NCI-H69 (cell line): Measurements from ENCODE around the gene HELB.

Experiments
- DNase-seq: peaks from one replicate; lab custom pipeline; 2025; lab: John Stamatoyannopoulos, UW

Gene HELB

DNA sequence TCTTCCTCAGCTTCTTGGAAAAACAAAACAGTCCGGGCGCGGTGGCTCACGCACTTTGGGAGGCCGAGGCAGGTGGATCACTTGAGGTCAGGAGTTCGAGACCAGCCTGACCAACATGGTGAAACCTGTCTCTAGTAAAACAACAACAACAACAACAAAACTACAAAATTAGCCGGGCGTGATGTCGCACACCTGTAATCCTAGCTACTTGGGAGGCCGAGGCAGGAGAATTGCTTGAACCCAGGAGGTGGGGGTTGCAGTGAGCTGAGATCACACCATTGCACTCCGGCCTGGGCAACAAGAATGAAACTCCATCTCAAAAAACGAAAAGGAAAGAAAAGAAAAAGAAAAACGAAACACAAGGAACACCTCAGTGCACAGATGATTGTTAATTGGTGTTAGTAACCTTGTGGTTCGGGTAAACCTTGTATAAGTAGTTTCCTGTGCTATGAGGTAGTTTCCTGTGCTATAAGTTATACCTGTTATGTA lies 1.1 kb downstream of the HELB start:
- peak; percentile 0 for DNase-seq

DNA sequence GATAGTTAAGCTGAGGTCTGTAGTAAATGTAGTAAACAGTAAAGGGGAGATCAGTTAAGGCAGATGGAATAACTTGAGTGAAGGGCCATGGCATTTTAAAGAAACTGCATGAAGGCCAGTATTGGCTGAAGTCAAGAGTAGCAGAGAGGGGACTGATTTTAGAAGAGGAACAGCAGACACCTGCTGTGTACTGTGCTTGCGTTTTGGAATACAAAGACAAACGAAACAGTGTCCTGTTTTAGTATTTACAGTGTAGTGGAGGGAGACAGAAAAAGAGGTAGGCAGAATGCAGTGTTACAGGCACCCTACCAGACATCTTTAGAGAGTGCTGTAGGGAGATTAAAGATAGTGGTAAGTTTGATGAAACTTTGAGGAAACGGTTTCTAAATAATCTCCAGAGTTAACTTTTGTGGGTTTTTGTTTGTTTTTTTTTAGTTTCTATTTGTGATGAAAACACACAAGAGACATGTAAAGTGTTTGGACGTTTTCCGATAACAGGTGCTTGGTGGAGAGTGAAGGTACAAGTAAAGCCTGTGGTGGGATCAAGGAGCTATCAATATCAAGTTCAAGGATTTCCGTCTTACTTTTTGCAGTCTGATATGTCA lies 2.1 kb downstream of the HELB start:
- no peak for DNase-seq

DNA sequence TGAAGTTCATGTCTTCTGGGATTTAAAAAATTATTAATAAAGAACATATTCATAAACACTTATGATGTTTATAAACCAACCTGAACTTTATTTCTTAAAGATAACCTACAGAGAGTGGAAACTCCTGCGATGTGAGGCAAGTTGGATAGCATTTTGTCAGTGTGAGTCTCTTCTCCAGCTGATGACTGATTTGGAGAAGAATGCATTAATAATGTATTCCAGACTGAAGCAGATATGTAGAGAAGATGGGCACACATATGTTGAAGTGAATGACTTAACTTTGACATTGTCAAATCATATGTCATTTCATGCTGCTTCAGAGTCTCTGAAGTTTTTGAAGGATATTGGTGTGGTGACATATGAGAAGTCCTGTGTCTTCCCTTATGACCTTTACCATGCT lies 7.3 kb downstream of the HELB start:
- DNase-seq, result no peak

DNA sequence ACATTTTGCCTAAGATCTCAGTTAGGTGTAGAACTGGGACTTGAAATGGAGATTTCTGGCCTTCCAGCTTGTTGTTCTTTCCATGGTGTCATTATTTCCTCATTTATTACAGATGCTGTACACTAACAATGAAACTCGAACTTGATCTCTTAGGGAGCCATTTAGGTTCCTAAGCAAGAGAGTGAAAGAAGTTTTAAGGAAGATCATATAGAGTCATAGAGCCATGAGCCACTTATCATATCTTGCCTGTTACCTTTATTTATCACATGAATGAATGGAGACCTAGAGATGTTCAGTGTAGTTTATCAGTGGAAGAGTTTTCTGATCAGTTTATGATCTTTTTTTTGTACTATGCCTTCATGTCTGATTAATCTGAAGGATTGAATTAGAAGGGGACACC lies 9.9 kb downstream of the HELB start:
- no peak for DNase-seq

DNA sequence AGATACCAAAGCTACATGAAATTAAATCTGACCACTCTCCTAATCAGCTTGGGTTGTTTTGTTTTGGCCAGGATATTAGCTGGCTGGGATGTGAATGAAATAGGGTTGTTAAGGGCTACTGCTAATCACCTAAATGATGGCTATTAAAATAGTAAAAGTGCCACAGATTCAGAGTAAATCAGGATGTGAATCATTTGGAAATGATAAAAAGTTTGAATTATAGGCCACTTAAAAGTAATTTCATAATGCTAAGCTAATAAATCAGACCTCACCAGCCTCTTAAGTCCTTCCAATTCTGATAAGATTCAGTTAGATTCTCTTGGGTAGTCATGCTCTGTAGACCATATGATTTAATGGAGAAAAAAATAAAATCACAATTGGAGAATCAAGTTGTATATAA lies 12.0 kb downstream of the HELB start:
- no peak for DNase-seq

DNA sequence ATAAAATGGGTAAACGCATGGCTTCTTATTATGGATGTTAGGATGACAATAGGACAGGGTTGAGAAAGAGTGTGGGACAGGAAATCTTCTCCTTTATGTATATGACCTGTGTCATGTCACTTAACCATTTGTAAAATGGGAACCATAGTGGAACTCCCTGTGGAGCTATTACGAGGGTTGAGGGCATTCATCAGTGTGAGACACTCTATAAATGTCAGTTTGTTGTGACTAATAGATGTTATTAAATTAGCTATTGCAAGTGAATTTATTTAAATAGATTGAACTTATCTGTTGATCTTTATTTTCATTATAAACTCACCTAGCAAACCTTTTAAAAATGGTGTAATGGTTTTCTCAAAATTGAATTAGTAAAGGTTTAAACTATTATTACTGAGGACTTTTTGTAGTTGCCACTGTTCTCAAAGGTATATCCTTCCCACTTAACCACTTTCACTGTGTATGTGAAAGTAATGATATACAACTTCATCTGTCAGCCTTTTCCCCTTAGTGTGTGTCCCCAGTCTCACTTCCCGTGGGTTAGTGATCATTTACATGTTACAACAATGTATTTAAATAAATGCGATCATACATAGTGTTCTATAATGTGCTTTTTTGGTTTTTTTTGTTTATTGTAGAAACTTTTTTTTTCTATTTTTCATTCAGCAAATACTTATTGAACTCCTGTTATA lies 17.1 kb downstream of the HELB start:
- peak; percentile 1 for DNase-seq

DNA sequence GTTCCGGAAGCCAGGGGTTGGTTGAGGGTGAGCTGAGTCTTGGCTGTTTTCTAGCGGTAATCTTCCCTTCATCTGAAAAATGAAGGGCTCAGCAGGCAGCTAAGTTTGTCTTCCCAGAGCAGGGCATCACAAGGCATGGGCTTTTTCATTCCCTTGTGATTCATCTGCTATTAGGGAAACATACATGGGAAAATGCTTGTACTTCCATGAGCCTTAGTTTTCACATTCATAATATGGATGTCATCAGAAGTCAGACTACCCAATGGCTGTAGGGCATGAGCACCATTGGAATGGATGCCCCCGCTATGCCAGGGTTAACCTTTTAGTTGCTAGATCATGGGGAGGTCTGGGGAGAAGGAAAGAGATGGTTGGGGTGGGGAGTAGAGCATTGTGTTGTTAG lies 18.7 kb downstream of the HELB start:
- no peak for DNase-seq

DNA sequence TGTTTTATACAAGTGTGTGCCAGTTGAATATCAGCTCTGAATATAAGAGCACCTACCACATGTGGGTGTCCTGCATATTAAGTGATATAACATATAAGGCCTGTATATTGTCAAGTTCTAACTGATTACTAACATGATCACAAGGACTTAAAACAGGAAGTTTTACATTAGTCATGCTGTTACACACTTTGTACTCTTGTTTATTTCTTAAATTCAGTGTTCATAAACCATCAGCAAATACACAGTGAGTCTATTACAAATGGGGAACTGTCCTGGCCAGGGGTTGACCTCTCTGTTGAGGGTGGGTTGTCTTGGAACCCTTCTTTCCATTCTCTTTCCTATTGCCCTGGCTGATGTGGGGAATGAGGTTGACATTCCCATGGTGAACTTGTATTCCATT lies 19.1 kb downstream of the HELB start:
- DNase-seq, result no peak

DNA sequence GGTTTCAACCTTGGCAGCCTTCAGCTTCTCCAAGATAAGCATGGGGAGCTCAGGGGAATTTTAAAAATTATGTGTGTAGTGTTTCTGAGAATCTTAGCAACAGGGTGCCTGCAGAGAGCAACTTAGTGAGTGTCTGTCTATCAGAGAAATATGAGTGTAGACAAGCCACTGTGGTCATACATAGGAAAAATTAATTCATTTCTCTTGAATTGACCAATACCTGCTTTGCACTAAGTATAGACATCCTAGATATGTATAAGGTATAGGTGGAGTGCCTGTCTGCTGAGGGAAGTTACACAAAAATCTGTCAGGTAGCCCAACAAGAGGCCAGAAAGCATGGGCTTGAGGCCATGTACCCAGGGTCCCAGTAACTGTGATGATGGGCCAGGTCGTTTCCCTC lies 20.7 kb downstream of the HELB start:
- no peak for DNase-seq

DNA sequence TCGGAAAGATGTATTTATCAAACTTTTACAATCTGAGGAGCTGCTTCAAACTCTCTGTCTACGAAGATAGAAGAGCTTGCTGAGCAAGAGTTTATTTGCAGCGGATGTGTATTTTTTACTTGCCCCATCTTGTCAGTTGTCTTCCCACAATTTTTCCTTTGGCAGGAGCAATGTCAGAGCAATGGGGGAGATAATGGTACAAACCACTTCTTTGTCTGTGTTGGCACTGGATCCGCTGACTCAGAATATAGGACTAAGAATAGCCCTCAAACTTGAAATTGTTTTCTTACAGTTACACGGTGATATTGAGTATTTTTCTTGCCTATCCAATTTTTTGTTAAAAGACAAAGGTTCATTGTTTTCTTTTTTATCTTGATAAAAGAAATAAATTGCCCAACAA lies 27.6 kb downstream of the HELB start:
- DNase-seq, result no peak

DNA sequence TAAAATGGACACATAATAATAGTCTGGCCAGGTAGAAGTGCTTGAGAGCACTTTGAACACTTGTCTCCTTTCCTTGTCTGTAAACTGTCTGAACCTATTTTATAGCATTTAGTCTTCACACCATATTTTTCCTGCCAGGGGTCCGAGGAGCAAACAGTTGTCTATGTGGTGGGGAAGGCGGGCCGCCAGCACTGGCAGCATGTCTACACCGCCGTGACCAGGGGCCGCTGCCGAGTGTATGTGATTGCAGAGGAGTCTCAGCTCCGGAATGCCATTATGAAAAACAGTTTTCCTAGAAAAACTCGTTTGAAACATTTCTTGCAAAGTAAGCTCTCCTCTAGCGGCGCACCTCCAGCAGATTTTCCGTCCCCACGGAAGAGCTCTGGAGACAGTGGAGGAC lies 28.7 kb downstream of the HELB start:
- DNase-seq, result no peak

DNA sequence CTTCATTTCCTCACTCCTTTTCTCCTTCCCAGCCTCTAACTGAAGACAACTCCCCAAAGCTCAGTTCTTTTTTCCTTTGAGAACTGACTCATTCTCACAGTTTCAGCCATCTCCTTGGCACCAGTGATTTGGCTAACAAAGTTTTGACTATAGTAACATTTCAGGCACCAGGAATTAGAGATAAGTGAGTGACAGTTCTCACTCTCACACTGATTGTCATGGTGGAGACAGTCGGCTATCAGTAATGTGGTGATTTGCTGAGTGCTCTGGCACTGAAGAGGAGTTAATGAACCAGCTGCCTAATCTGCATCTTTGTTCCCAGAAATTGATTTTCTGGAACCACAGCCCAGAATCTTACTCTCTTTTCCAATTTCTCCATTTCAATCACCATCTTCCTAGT lies 29.5 kb downstream of the HELB start:
- no peak for DNase-seq

DNA sequence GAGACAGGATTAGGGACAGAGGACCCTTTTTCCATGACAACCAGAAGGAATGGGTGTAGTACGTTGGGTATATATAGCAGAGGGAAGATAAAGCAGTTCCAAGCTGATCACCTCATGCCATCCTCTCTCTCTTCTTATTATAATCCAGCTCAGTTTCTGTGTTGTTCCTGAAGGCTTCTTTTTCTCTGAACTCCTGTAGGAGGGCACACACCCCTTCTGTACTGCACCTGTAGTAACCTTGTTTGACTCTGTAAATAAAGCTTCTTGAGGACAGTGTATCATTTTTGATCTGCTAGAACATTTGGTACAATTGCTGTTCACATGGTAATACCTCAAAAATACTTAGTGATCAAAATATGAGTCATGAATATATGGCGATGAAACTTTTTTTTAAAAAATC lies 33.5 kb downstream of the HELB start:
- no peak for DNase-seq

DNA sequence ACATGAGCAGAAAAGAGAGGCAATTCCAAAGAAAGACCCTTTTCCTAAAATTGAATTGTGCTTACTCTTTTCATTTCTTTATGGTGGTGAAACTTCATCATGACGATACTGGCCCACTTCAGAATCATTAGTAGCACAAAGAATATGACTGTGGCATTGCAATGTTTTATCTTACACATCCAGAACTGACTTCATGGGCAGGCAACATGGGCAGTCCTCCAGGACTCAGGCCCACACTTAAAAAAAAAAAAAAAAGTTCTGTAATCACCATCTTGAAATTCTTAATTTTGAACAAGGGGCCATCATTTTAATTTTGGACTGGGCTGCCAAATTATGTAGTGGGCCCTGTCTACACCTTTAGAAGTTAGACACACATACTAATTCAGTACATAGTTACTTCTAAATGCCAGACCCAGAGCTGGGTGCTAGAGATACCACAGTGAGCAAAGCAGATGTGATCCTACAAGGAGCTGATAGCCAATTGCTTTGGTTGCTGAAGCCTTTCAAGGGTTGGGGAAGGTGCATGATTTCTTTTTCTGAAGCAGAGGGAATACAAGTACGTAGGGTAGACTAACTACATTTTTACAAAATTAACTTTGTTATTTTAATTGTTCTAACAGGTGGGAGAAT lies 35.2 kb downstream of the HELB start:
- no peak for DNase-seq

DNA sequence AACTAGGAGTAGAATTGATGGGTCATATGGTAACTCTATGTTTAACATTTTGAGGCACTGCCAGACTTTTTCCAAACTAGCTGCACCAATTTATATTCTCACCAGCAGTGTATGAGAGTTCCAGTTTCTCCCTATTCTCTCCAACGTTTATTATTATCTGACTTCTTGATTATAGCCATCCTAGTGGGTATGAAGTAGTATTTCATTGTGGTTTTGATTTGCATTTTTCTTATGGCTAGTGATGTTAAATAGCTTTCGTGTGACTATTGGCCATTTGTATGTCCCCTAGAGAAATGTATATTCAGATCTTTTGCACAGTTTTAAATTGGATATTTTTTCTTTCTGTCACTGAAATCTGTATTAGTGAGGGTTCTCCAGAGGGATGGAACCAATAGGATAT lies 37.8 kb downstream of the HELB start:
- no peak for DNase-seq

DNA sequence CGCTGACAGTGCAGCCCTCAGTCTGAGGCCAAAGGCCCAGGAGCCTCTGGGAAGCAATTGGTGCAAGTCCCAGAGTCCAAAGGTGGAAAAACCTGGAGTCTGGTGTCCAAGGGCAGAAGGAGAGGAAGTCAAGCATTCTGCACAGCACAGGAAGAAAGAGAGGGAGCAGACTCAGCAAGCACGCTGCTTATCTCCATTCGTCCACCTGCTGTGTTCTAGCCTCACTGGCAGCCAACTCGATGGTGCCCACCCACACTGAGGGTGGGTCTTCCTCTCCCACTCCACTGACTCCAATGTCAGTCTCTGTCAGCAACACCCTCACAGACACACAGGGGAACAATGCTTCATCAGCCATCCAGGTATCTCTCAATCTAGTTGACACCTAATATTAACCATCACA lies 38.8 kb downstream of the HELB start:
- DNase-seq, result no peak

DNA sequence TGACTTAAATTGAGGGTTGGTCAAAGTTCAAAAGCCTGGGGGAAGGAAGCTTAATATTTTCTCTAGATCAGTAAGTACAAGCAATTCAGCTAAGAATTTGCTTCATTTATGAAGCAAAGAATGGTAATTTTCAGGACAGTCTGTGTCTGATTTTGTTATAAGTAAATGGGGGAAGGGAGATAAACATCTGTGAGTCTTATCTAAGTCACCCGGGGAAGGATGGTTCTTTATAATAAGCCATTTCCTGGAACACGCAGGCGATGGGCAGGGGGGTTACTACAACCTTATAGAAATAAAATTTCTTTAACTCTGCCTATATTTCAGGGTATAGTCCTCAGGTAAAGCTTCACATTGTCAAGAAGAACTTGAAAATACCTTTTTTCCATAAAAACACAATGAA lies 42.9 kb downstream of the HELB start:
- no peak for DNase-seq

DNA sequence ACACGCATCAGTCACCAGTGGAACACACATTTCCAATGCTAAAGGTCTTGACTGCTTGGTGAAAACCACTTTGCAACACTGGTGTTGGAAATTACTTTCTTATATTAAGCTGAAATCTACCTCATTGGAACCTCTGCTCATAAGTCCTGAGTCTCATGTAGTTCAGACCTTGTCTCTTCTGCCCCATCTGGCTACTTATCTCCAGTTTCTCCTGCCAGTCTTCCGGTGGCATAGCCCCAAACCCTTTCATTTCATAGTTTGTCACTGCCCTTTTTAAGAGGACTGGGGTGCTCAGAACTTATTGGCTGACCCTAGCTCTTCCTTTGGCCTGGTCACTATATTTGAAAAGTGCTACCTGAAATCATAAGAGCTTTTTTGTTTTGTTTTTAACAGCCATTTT lies 43.7 kb downstream of the HELB start:
- DNase-seq, result no peak

DNA sequence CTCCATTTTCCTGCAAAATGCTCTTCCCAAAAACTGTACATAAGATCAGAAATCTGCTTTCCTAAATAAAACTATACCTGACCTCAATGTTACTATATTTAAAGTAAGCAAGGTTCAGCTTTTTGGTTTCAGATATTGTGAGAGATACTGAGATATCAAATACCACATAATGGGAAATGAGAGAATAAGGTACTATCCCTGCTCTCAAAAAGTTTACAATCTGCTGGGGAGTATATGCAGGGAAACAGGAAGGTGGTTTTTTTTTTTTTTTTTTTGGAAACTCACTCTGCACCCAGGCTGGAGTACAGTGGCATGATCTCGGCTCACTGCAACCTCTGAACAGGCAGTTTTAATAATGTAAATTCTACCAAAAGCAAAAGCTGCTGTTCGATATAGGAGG lies 49.0 kb downstream of the HELB start:
- DNase-seq, result no peak

DNA sequence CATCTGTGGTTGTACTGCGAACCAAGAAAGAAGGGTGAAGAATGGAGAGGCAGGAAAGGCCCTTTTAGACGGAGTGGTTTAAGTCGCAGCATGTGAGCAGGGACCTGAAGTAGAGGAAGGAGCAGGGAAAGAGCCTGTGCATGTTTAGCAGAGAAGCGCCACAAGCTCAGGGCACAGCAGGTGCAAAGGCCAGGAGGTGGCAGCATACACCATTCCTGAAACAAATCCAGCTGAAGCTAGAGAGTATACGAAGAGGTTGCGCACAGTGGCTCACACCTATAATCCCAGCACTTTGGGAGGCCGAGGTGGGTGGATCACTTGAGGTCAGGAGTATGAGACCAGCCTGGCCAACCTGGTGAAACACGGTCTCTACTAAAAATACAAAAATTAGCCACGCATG lies 49.9 kb downstream of the HELB start:
- peak; percentile 35 for DNase-seq

DNA sequence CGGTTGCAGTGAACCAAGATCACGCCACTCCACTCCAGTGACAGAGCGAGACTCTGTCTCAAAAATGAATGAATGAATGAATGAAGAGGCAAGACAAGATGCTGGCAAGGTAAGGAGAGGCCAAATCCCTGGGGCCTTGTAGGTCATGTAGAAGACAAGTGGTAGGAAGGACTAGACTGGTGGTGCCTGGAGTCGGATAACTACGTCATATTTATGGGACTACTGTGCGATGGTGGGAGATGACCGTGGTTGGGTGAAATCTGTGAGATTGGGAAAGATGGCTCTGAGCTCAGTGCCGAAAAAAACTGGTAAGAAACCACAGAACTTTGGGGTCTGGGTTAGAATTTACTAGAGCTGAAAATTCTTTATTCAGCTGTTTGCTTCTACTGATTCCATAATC lies 50.6 kb downstream of the HELB start:
- no peak for DNase-seq

DNA sequence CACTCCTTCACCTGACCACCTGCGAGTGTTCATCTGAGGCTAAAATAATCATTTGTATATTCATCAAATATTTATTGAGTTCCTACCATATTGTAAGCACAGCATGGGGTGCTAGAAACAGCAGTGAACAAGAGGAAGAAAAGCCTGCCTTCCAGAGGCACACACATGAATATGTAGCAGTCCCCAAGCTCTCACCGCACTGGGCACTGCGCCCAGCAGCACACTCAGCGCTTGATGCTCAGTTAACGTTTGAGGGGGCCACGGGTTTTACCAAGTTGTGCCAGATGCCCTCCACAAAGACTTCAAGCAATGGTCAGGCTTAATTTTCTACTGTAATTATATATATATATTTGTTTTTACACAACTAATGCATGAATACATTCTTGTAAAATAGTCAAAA lies 52.0 kb downstream of the HELB start:
- peak; percentile 47 for DNase-seq

DNA sequence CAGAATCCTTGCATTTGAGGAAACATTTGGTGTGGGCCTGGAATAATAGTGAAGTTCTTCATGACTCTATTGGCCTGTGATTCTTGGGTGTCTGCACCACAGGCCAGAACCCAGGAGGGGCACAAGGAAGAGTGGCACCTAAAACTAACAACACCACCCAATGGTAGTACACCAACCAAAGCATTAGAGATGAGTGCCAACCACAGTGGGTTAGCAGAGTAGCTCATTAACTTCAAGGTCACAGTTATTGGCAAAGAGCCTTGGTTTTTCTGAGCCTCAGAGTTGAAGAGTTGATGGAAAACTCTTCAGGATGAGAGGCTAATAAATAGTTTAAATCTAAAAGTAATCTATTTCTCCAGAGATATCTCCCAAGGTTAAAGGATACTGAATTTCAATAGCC lies 57.0 kb downstream of the HELB start:
- no peak for DNase-seq

DNA sequence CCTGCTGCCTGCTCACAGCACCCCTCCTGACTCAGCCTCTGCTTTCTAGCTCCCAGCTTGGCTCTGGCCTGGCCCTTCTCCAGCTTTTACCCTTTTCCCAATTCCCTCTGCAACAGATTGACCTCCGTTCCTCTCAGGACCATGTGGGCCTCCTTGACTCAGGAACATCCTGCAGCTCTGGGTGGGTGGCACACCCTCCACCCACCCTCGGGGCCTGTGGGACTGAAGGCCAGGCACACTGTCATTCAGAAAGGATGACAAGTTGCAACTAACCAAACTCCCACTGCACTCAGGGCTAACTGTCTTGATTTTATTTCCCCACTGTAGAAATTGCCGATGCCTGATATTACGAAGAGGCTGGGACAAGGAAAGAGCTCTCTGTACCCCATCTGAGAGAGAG lies 59.4 kb downstream of the HELB start:
- no peak for DNase-seq
